ENCODE measurements around the gene RNF8. TPM values are rescaled to one million over a fixed set of nuclear protein-coding genes. Genes with fewer than 3 reads are reported as not detected.

The RNF8 gene
- total and polyA plus RNA-seq, 2 donors (not counting 3 experiments of a cell fraction or from before 2014, with no cell fraction given): 16.6 to 27.3 TPM

- H3K27ac ChIP-seq (ENCODE audit: insufficient read depth, low read depth, low read length): no peak overlapping the region
- H3K36me3 ChIP-seq (ENCODE audit: control insufficient read depth in 2 of 2, extremely low read depth in 1 of 2, insufficient read depth in 2 of 2, low read length in 2 of 2): peaks cover 3 to 10% of the 10 kb centered on the region in 2 experiments
- no peak overlapping the region for H3K4me3 ChIP-seq (replicated peaks in 1 of 3; ENCODE audit: insufficient read depth in 1 of 3, low read depth in 1 of 3, low read length in 3 of 3)
- no peak overlapping the region for H2AFZ ChIP-seq (ENCODE audit: low read depth, low read length)
- no peaks in the 10 kb centered on the region for H3K27me3 ChIP-seq (ENCODE audit: control insufficient read depth in 2 of 2, insufficient read depth in 2 of 2, low read length in 2 of 2)
- H3K4me2 ChIP-seq (ENCODE audit: insufficient read depth, low read length): no peak overlapping the region
- FAIRE-seq (no peak), DNase-seq (ENCODE audit: low read depth, low spot score) (no peak)
- no peaks in the 10 kb centered on the region for H3K9me3 ChIP-seq (replicated peaks; ENCODE audit: control insufficient read depth, insufficient read depth, low read length)
- ChIA-PET CTCF (interaction anchor here (0.6 kb wide), 1 partner anchor 27 kb away, joined by 3 read pairs; no protein-coding TSS in a partner anchor), POLR2A (no interaction called here)
- intact Hi-C loops (cut with micrococcal nuclease): no loop called here
- H3K9ac ChIP-seq (replicated peaks; ENCODE audit: extremely low read depth, insufficient read depth, low read length): no peak overlapping the region
- dilution Hi-C loops (cut with MboI; ENCODE audit: extremely low pct_ligation_motif_present, low sequenced_read_pairs): no loop called here
- no peaks in the 10 kb centered on the region for H3K9me1 ChIP-seq (replicated peaks; ENCODE audit: control insufficient read depth, extremely low read depth, insufficient read depth, low read length)
- no TSS peak for BruUV-seq (replicated peaks)
- H4K20me1 ChIP-seq (replicated peaks; ENCODE audit: control insufficient read depth, extremely low read depth, insufficient read depth, low read length): no peaks in the 10 kb centered on the region
- no peak for TF ChIP-seq FOS (IDR thresholded peaks at IDR 0.05; ENCODE audit: borderline replicate concordance, insufficient read depth, low read length)
- H3K79me2 ChIP-seq (ENCODE audit: control insufficient read depth, insufficient read depth, low read length): no peaks in the 10 kb centered on the region
- no peaks in the 10 kb centered on the region for H3K4me1 ChIP-seq (ENCODE audit: control insufficient read depth, extremely low read depth, insufficient read depth, low read length)
Observed at GRCh38 chr6:37331047-37331446, 22.7 kb upstream of the RNF8 start.

- intact Hi-C loops (cut with micrococcal nuclease): no loop called here
- no peak overlapping the region for H3K4me2 ChIP-seq (ENCODE audit: insufficient read depth, low read length)
- no peak overlapping the region for H2AFZ ChIP-seq (ENCODE audit: low read depth, low read length)
- FAIRE-seq (no peak), DNase-seq (ENCODE audit: low read depth, low spot score) (no peak)
- no peaks in the 10 kb centered on the region for H4K20me1 ChIP-seq (replicated peaks; ENCODE audit: control insufficient read depth, extremely low read depth, insufficient read depth, low read length)
- H3K4me1 ChIP-seq (ENCODE audit: control insufficient read depth, extremely low read depth, insufficient read depth, low read length): no peaks in the 10 kb centered on the region
- CTCF ChIA-PET: interaction anchor here (1.1 kb wide), 1 partner anchor 33 kb away, joined by 3 read pairs; no protein-coding TSS in a partner anchor
- peaks cover 3 to 10% of the 10 kb centered on the region in 2 experiments for H3K36me3 ChIP-seq (ENCODE audit: control insufficient read depth in 2 of 2, extremely low read depth in 1 of 2, insufficient read depth in 2 of 2, low read length in 2 of 2)
- no peak overlapping the region for H3K27ac ChIP-seq (ENCODE audit: insufficient read depth, low read depth, low read length)
- no peak overlapping the region for H3K4me3 ChIP-seq (replicated peaks in 1 of 3; ENCODE audit: insufficient read depth in 1 of 3, low read depth in 1 of 3, low read length in 3 of 3)
- H3K27me3 ChIP-seq (ENCODE audit: control insufficient read depth in 2 of 2, insufficient read depth in 2 of 2, low read length in 2 of 2): no peaks in the 10 kb centered on the region
- TF ChIP-seq EZH2 (IDR thresholded peaks at IDR 0.05; ENCODE audit: borderline replicate concordance, low read depth, low read length, severe bottlenecking) (no peak), POLR2AphosphoS5 (IDR thresholded peaks at IDR 0.05; ENCODE audit: insufficient read depth, low read depth, low read length) (no peak), FOS (IDR thresholded peaks at IDR 0.05; ENCODE audit: borderline replicate concordance, insufficient read depth, low read length) (no peak), GATA2 (IDR thresholded peaks at IDR 0.05; ENCODE audit: insufficient read depth, insufficient read length, low read depth, low read length) (no peak), POLR2A (IDR thresholded peaks at IDR 0.05; ENCODE audit: low read depth, low read length) (no peak), CTCF (IDR thresholded peaks at IDR 0.05; ENCODE audit: extremely low read depth in 1 of 2, insufficient read depth in 1 of 2, low read depth in 1 of 2, low read length in 2 of 2) (no peak), MYC (IDR thresholded peaks at IDR 0.05; ENCODE audit: low read depth, low read length) (no peak)
- TF ChIP-seq, protein P1, sequence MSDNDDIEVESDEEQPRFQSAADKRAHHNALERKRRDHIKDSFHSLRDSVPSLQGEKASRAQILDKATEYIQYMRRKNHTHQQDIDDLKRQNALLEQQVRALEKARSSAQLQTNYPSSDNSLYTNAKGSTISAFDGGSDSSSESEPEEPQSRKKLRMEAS (IDR thresholded peaks at IDR 0.05; ENCODE audit: insufficient read depth, insufficient read length): no peak
- BruUV-seq (replicated peaks): no TSS peak
- H3K9me3 ChIP-seq (replicated peaks; ENCODE audit: control insufficient read depth, insufficient read depth, low read length): no peaks in the 10 kb centered on the region
- no peak overlapping the region for H3K9ac ChIP-seq (replicated peaks; ENCODE audit: extremely low read depth, insufficient read depth, low read length)
- POLR2A ChIA-PET: no interaction called here
- H3K79me2 ChIP-seq (ENCODE audit: control insufficient read depth, insufficient read depth, low read length): no peaks in the 10 kb centered on the region
- dilution Hi-C loops (cut with MboI; ENCODE audit: extremely low pct_ligation_motif_present, low sequenced_read_pairs): no loop called here
- H3K9me1 ChIP-seq (replicated peaks; ENCODE audit: control insufficient read depth, extremely low read depth, insufficient read depth, low read length): no peaks in the 10 kb centered on the region
Observed at GRCh38 chr6:37332894-37333293, 20.9 kb upstream of the RNF8 start.
